Activated naive CD4-positive, alpha-beta T cell treated with anti-CD3 and anti-CD28 coated beads, Interleukin-2, amount 10 ng/mL, durations not matched to agents 7 days and 5 days (primary cell): ENCODE results near the gene COA8.

Experiments used
- CTCF ChIA-PET: fragments of 350-600 bp; sonication (Branson Sonifier 250); formaldehyde crosslinking; loops from one replicate; lab custom pipeline; 2021; ENCODE audit warnings: antibody characterized with exemption; lab: Charles Lee
- DNase-seq: peaks from one replicate; pipeline ENCODE4 v3.0.0-alpha.2; 2020
- H3K27ac Mint-ChIP-seq: one replicate; pipeline ENCODE4 v1.8.0; 2021; ENCODE audit warnings: mild to moderate bottlenecking, moderate library complexity, mixed read lengths
- H3K27me3 Mint-ChIP-seq: one replicate; pipeline ENCODE4 v1.8.0; 2021; ENCODE audit warnings: mild to moderate bottlenecking, mixed read lengths
- H3K36me3 Mint-ChIP-seq: one replicate; pipeline ENCODE4 v1.8.0; 2021; ENCODE audit warnings: mixed read lengths
- H3K4me1 Mint-ChIP-seq: one replicate; pipeline ENCODE4 v1.8.0; 2021; ENCODE audit warnings: mixed read lengths
- H3K4me3 Mint-ChIP-seq: one replicate; pipeline ENCODE4 v1.8.0; 2021; ENCODE audit warnings: mild to moderate bottlenecking, moderate library complexity, mixed read lengths
- H3K9me3 Mint-ChIP-seq: one replicate; pipeline ENCODE4 v1.8.0; 2021; ENCODE audit warnings: mixed read lengths

The COA8 gene

GRCh38 chr14:103537175-103537990 is 25.4 kb upstream of the COA8 start:
- H3K36me3 Mint-ChIP-seq, result no peaks in the 10 kb centered on the region
- no peaks in the 10 kb centered on the region for H3K9me3 Mint-ChIP-seq
- no peak overlapping the region for H3K27ac Mint-ChIP-seq
- peaks cover 27% of the 10 kb centered on the region for H3K27me3 Mint-ChIP-seq
- no peak for DNase-seq
- no peak overlapping the region for H3K4me3 Mint-ChIP-seq
- CTCF ChIA-PET, result interaction anchor here (1.0 kb wide), 1 partner anchor 9 kb away, joined by 3 read pairs; no protein-coding TSS in a partner anchor
- H3K4me1 Mint-ChIP-seq, result no peaks in the 10 kb centered on the region

DNA sequence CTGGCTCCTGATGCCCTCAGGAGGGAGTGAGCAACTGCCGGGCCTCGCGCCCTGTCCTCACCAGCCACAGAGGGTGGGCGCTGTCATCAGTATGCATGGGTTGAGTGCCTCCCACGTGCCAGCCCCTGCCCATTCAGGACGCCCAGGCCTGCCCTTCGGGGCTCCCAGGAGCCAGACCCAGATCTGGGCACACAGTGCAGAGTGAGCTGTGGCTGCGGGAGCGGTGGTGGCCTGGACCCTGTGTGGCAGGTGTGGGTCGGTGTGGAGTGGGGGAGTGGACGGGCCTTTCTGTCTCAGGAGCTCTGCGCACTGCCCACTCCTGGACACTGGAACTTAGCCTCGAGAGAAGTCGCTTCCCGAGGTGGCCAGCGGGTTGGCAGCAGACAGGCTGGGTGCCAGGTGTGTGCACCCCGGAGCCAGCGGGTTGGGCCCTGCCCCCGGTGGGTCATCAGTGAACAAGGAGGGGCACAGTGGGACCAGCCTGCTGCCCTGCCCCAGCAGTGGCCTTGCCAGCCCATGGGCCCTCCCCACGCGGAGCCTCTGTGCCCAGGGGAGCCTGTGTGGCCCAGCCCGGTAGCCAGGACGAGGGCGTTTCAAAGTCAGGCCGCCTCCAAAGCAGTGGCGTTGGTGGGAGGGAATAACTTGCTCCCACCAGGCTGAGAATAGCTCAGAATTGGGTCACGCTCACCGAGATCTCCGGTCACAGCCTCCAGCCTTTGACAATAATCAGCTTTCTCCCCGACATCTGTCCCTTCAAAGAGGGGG is 24.3 kb upstream of the COA8 start:
- no peak overlapping the region for H3K27ac Mint-ChIP-seq
- peaks cover 27% of the 10 kb centered on the region for H3K27me3 Mint-ChIP-seq
- H3K36me3 Mint-ChIP-seq, result no peaks in the 10 kb centered on the region
- DNase-seq, result no peak
- CTCF ChIA-PET, result interaction anchor here (0.9 kb wide), 1 partner anchor 18 kb away, joined by 4 read pairs; no protein-coding TSS in a partner anchor
- H3K4me3 Mint-ChIP-seq, result no peak overlapping the region
- H3K9me3 Mint-ChIP-seq, result no peaks in the 10 kb centered on the region
- H3K4me1 Mint-ChIP-seq, result no peaks in the 10 kb centered on the region

- Mint-ChIP-seq H3K9me3 (no peaks in the 10 kb centered on the region), H3K27ac (no peak overlapping the region), H3K27me3 (peaks cover 27% of the 10 kb centered on the region), H3K4me1 (no peaks in the 10 kb centered on the region), H3K4me3 (no peak overlapping the region), H3K36me3 (no peaks in the 10 kb centered on the region)
- DNase-seq, result no peak
- CTCF ChIA-PET, result interaction anchor here (0.9 to 2.7 kb wide), 2 partner anchors 18 to 21 kb away, joined by 4 to 12 read pairs; no protein-coding TSS in a partner anchor
Observed at GRCh38 chr14:103539056-103539825, 23.5 kb upstream of the COA8 start.

DNA sequence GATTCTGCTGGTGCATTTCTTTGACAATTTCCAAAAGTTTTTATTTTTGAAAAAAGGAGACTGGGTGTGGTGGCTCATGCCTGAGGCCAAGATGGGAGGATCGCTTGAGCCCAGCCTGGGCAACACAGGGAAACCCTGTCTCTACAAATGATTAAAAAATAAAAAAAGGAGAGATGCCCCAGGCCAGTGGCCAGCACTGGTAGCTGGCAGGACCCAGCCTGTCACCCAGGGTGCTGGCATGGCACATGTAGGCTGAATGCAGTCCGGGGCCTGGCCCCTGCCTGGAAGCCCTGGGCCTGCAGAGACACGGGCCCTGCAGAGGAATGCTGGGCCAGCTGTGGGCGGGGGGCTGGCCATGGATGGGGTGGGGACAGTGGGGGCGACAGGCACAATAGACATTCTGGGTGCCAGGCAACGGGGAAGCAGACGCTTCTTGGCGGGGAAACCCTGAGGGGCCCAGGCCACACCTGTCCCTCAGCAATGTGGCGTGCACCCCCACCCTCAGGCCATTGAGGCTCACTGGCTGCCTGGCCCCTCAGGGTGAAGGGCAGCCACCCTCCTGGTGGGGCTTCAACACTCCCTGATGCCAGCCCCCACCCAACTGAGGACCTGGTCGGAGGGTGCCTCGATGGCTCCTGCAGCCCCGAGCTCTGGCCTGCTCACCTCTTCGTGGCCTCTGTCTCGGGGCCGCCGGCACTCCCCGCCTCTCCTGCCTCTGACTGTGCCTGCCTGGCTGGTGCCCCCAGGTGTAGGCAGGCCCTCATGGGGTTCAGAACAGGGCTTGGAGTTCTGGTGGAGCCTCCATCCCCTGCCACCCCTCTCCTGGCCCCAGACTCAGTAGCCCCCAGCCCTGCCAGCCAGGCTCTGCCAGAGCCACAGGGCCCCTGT is 21.7 kb upstream of the COA8 start:
- Mint-ChIP-seq H3K27me3 (peaks cover 27% of the 10 kb centered on the region), H3K36me3 (no peaks in the 10 kb centered on the region)

GRCh38 chr14:103541709-103542604 is 20.8 kb upstream of the COA8 start:
- H3K4me3 Mint-ChIP-seq, result no peak overlapping the region
- no peaks in the 10 kb centered on the region for H3K9me3 Mint-ChIP-seq
- DNase-seq, result no peak
- H3K4me1 Mint-ChIP-seq, result no peaks in the 10 kb centered on the region
- peaks cover 27% of the 10 kb centered on the region for H3K27me3 Mint-ChIP-seq
- H3K27ac Mint-ChIP-seq, result no peak overlapping the region
- CTCF ChIA-PET, result interaction anchor here (2.7 kb wide), 1 partner anchor 24 kb away, joined by 12 read pairs; no protein-coding TSS in a partner anchor
- H3K36me3 Mint-ChIP-seq, result no peaks in the 10 kb centered on the region

More for the DNA sequence above, 21.7 kb upstream of the COA8 start:
- H3K4me3 Mint-ChIP-seq, result no peak overlapping the region
- no peaks in the 10 kb centered on the region for H3K4me1 Mint-ChIP-seq
- CTCF ChIA-PET, result interaction anchor here (2.7 kb wide), 1 partner anchor 23 kb away, joined by 12 read pairs; no protein-coding TSS in a partner anchor
- DNase-seq, result no peak
- H3K9me3 Mint-ChIP-seq, result no peaks in the 10 kb centered on the region
- no peak overlapping the region for H3K27ac Mint-ChIP-seq

DNA sequence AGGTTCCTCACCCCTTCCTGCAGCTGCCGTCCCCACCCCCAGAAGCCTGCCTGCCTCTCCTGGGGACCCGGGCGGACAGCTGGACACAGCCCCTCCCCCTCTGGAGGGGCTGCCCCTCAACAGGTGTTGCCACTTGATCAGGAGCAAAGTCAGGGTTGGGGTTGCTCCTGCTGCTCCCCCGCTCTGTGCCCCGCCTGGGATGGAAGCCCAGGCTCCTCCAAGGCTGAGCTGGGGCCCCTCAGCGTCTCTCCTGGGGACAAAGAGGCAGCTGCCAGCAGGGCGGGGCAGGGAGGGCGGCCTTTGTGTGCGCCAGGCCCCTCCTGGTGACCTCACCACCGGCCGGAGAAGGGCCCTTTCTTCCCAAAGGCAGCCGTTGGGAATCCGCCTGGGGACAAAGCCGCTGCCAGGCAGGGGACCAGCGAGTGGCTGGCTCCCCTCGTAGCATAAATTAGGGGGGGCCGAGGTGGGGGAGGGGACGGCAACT is 20.1 kb upstream of the COA8 start:
- no peak overlapping the region for H3K4me3 Mint-ChIP-seq
- H3K27me3 Mint-ChIP-seq, result peaks cover 27% of the 10 kb centered on the region
- CTCF ChIA-PET, result no interaction called here
- no peak overlapping the region for H3K27ac Mint-ChIP-seq
- DNase-seq, result no peak
- no peaks in the 10 kb centered on the region for H3K36me3 Mint-ChIP-seq
- H3K4me1 Mint-ChIP-seq, result no peaks in the 10 kb centered on the region
- H3K9me3 Mint-ChIP-seq, result no peaks in the 10 kb centered on the region

DNA sequence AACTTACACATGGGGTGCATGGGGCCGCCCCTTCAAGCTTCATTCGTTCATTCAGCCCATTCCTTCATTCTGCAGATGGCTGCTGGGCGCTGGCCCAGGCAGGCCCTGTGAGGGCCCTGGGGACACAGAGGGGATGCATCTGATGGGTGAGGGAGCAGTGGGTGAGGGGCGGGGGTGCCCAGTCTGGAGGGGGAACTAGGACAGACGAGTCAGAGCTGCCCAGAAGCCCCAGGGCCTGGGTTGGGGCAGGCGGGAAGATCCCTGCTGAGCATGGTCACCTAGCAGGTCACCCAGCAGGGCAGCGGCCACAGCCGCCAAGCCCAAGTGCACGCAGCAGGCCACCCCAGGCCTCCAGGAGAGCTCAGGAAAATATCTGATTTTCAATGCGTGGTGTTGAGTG is 19.6 kb upstream of the COA8 start:
- no peak for DNase-seq
- no peak overlapping the region for H3K4me3 Mint-ChIP-seq
- peaks cover 27% of the 10 kb centered on the region for H3K27me3 Mint-ChIP-seq
- no peaks in the 10 kb centered on the region for H3K9me3 Mint-ChIP-seq
- CTCF ChIA-PET, result no interaction called here
- no peak overlapping the region for H3K27ac Mint-ChIP-seq
- no peaks in the 10 kb centered on the region for H3K36me3 Mint-ChIP-seq
- no peaks in the 10 kb centered on the region for H3K4me1 Mint-ChIP-seq

- H3K36me3 Mint-ChIP-seq, result no peaks in the 10 kb centered on the region
- H3K27ac Mint-ChIP-seq, result no peak overlapping the region
- H3K27me3 Mint-ChIP-seq, result peaks cover 24% of the 10 kb centered on the region
- no peaks in the 10 kb centered on the region for H3K4me1 Mint-ChIP-seq
- H3K4me3 Mint-ChIP-seq, result no peak overlapping the region
- DNase-seq, result no peak
- no peaks in the 10 kb centered on the region for H3K9me3 Mint-ChIP-seq
- CTCF ChIA-PET, result no interaction called here
Observed at GRCh38 chr14:103543721-103544387, 18.9 kb upstream of the COA8 start.

- no peak overlapping the region for H3K4me3 Mint-ChIP-seq
- peaks cover 17% of the 10 kb centered on the region for H3K27me3 Mint-ChIP-seq
- H3K36me3 Mint-ChIP-seq, result no peaks in the 10 kb centered on the region
- H3K4me1 Mint-ChIP-seq, result no peaks in the 10 kb centered on the region
- H3K9me3 Mint-ChIP-seq, result no peaks in the 10 kb centered on the region
- H3K27ac Mint-ChIP-seq, result no peak overlapping the region
- no peak for DNase-seq
- CTCF ChIA-PET, result no interaction called here
Observed at GRCh38 chr14:103544388-103545218, 18.2 kb upstream of the COA8 start.

DNA sequence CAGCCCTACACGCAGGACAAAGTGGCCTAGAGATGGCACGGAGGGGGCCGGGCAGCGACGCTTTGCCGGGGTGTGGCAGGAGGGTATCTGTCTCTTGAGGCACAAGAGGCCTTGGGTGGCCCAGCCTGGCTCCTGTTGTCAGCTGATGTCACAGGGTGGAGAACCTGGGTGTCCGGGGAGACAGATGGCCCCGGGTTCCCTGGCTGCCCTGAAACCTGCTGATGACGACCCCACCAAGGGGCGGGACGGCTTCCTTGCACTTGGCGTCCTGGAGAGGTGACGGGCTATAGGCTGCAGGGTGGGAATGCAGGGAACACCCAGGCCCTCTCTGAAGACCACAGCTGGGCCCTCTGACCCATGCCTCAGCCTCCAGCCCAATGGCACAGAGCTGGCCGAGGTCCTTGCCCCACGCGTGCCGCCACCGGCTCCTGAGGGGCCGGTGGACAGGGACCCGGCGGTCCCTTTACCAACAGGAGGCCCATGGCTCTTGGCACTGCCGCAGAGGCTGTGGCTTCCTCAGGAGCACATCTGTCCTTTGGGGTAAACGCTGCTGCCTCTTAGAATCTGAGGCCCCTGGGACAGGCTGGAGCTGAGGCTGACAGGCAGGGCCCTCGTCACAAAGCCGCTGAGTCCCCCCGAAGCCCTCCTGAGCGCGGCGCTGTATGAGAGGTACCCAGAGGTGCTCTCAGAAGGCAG is 17.4 kb upstream of the COA8 start:
- Mint-ChIP-seq H3K4me3 (no peak overlapping the region), H3K27me3 (peaks cover 16% of the 10 kb centered on the region)

More for the DNA sequence above, 17.4 kb upstream of the COA8 start:
- CTCF ChIA-PET, result interaction anchor here (0.9 to 3.3 kb wide), 4 partner anchors 26 to 47 kb away, joined by 3 to 33 read pairs (median 3); no protein-coding TSS in a partner anchor
- H3K4me1 Mint-ChIP-seq, result no peaks in the 10 kb centered on the region
- H3K36me3 Mint-ChIP-seq, result no peaks in the 10 kb centered on the region
- no peak for DNase-seq
- no peaks in the 10 kb centered on the region for H3K9me3 Mint-ChIP-seq
- H3K27ac Mint-ChIP-seq, result no peak overlapping the region
